HG02759 (cell line): ENCODE results near the gene SPDYE8.
"Not testable (repeated sequence)": the region's sequence is repeated elsewhere in the genome, so short reads cannot be mapped to it uniquely, and the experiment has no call there.

Experiments used
- ATAC-seq: cut with Tn5 transposase; IDR thresholded peaks from one replicate; pipeline ENCODE4 v1.9.1; 2021; ENCODE audit warnings: mild to moderate bottlenecking, moderate library complexity; ENCODE audit not compliant: unreplicated experiment

SPDYE8 gene

GRCh38 chr7:73029666-73030065 is at the start of gene SPDYE8:
TSS of gene SPDYE8 (minus strand) at chr7:73029766. CDS start at chr7:73027966, 1,800 bp downstream.
- ATAC-seq = not testable (repeated sequence)

GRCh38 chr7:73057811-73058210 is 28.2 kb upstream of the SPDYE8 start, which contains the start of gene SPDYE11:
TSS of gene SPDYE11 (minus strand) at chr7:73057911. CDS start at chr7:73056111, 1,800 bp downstream.
- not testable (repeated sequence) for ATAC-seq

- not testable (repeated sequence) for ATAC-seq
These were observed 23.1 kb downstream of the SPDYE8 start for GRCh38 chr7:73006491-73006890.

- peak; percentile 83 for ATAC-seq
These were observed 23.7 kb downstream of the SPDYE8 start for GRCh38 chr7:73005693-73006447.

GRCh38 chr7:73005356-73005692 is 24.2 kb downstream of the SPDYE8 start:
- peak; percentile 84 for ATAC-seq

- not testable (repeated sequence) for ATAC-seq
These were observed 31.6 kb downstream of the SPDYE8 start for GRCh38 chr7:72997887-72998468.

GRCh38 chr7:72997447-72997846 is 32.1 kb downstream of the SPDYE8 start:
- ATAC-seq = not testable (repeated sequence)

- not testable (repeated sequence) for ATAC-seq
These were observed 34.1 kb downstream of the SPDYE8 start for GRCh38 chr7:72995484-72995883.

GRCh38 chr7:72990146-72990913 is 39.2 kb downstream of the SPDYE8 start:
- ATAC-seq = not testable (repeated sequence)

GRCh38 chr7:72982084-72982483 is 47.5 kb downstream of the SPDYE8 start:
- not testable (repeated sequence) for ATAC-seq

- ATAC-seq = not testable (repeated sequence)
These were observed 49.2 kb downstream of the SPDYE8 start for GRCh38 chr7:72980382-72980781.

GRCh38 chr7:72976434-72976833 is 53.1 kb downstream of the SPDYE8 start:
- ATAC-seq = not testable (repeated sequence)

- ATAC-seq = not testable (repeated sequence)
These were observed 53.8 kb downstream of the SPDYE8 start for GRCh38 chr7:72975656-72976286.

GRCh38 chr7:72974781-72975180 is 54.8 kb downstream of the SPDYE8 start:
- not testable (repeated sequence) for ATAC-seq

- not testable (repeated sequence) for ATAC-seq
These were observed 58.1 kb downstream of the SPDYE8 start for GRCh38 chr7:72971505-72971904.
